Measurements from ENCODE around the gene STK17B. TPM values are rescaled to one million over a fixed set of nuclear protein-coding genes. Genes with fewer than 3 reads are reported as not detected.

The STK17B gene
- total and polyA plus RNA-seq, 9 of the 15 experiments (the other 6 are each of a cell fraction or from before 2014, with no cell fraction given) = 2.3 to 17.7 (median 8.5) TPM

DNA sequence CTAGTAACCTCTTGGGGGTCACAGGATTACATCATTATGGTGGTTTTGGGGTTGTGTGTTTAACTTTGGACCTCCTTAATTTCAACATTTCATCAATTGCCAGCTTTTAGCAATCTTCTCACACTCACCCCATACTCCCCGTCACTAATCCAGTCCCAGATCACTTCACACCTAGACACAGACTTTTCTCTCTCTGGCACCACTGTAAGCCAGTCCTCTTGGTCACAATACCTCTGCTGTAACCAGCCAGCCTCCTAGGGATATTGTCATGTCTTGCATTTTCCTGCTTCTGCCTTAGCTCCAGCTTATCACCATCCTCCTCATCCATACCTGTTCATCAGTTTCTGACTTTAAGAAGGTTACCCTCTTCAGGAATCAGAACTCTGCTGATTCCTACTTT is 1.6 kb upstream of the STK17B start:
- Histone ChIP-seq H3K4me1 (replicated peaks in 1 of 2; ENCODE audit: control insufficient read depth in 2 of 2, insufficient read depth in 2 of 2, low read length in 2 of 2) (peaks cover 12 to 38% of the 10 kb centered on the region in 2 experiments; a peak in 4 of 5 replicates), H3K27me3 (ENCODE audit: control insufficient read depth in 2 of 2, insufficient read depth in 2 of 2, low read length in 2 of 2) (no peaks in the 10 kb centered on the region), H3K36me3 (ENCODE audit: control insufficient read depth, insufficient read depth, low read length) (no peaks in the 10 kb centered on the region), H2AFZ (ENCODE audit: low read depth, low read length) (no peak overlapping the region), H3K9me3 (replicated peaks; ENCODE audit: control insufficient read depth, insufficient read depth, low read depth, low read length) (no peaks in the 10 kb centered on the region), H3K4me3 (no peak overlapping the region), H3K9ac (ENCODE audit: insufficient read depth in 1 of 2, low read depth in 2 of 2, low read length in 2 of 2) (no peak overlapping the region), H4K20me1 (replicated peaks; ENCODE audit: control insufficient read depth, insufficient read depth, low read length) (no peaks in the 10 kb centered on the region), H3K9me1 (ENCODE audit: control insufficient read depth, insufficient read depth, low read length) (no peaks in the 10 kb centered on the region), H3K27ac (ENCODE audit: extremely low read depth, low read depth, low read length) (no peak overlapping the region), H3K4me2 (ENCODE audit: insufficient read depth, low read length) (no peak overlapping the region; the same call in 1 of the 2 replicates), H3K79me2 (ENCODE audit: control insufficient read depth, insufficient read depth, low read length) (peaks cover 32% of the 10 kb centered on the region)
- DNase-seq (ENCODE audit: extremely low read depth in 1 of 4, low spot score in 3 of 4) (no peak), ATAC-seq (no peak), FAIRE-seq (no peak)
- intact Hi-C loops (cut with micrococcal nuclease) (loop anchor here (1.0 to 5.0 kb wide), 2 partner anchors 90 to 104 kb away; no protein-coding TSS in a partner anchor), in situ Hi-C loops (cut with MboI) (no loop called here)
- no peak for TF ChIP-seq PCBP1 (IDR thresholded peaks at IDR 0.05; ENCODE audit: low read depth, low read length, poor library complexity, severe bottlenecking)
- no peak for TF ChIP-seq FOXA1 (IDR thresholded peaks at IDR 0.05; ENCODE audit: borderline replicate concordance)
- TF ChIP-seq DDX20 (tag; IDR thresholded peaks at IDR 0.05; ENCODE audit: low read depth) = no peak
- no peak for TF ChIP-seq SREBF1 (IDR thresholded peaks at IDR 0.05; ENCODE audit: borderline replicate concordance, low read depth, low read length)
- no peak for TF ChIP-seq ZNF253 (CRISPR knock-in tag; conservative IDR thresholded peaks at IDR 0.05)
- no peak for TF ChIP-seq HNRNPK (IDR thresholded peaks at IDR 0.05; ENCODE audit: low read depth, low read length, poor library complexity, severe bottlenecking)
- no peak for TF ChIP-seq ETV1 (tag; conservative IDR thresholded peaks at IDR 0.05; ENCODE audit: low read depth)
- TF ChIP-seq PHF21A (IDR thresholded peaks at IDR 0.05; ENCODE audit: borderline replicate concordance, low read depth) = no peak
- no peak for TF ChIP-seq PRMT5 (CRISPR knock-in tag; IDR thresholded peaks at IDR 0.05)
- no peak for TF ChIP-seq ZNF696 (CRISPR knock-in tag; conservative IDR thresholded peaks at IDR 0.05)
- no peak for TF ChIP-seq ASH1L (IDR thresholded peaks at IDR 0.05; ENCODE audit: borderline replicate concordance, low read depth, partially characterized antibody)
- no peak for TF ChIP-seq RBM14 (IDR thresholded peaks at IDR 0.05; ENCODE audit: borderline replicate concordance, insufficient read depth, low read depth, low read length)
- no peak for TF ChIP-seq MTA1 (IDR thresholded peaks at IDR 0.05; ENCODE audit: borderline replicate concordance)
- no peak for TF ChIP-seq ZNF347 (CRISPR knock-in tag; IDR thresholded peaks at IDR 0.05; ENCODE audit: low read depth)
- no peak for TF ChIP-seq LARP7 (IDR thresholded peaks at IDR 0.05)
- POLR2A ChIA-PET = no interaction called here
- CTCF ChIA-PET (ENCODE audit: low intra/inter-chr PET ratio) = no interaction called here
- WGBS (ENCODE audit: insufficient coverage, low coverage, missing lambda C conversion rate) = 100% methylated on average over 1 of the region's 1 CpG
- BruUV-seq (replicated peaks) = no TSS peak
